Measurements from ENCODE around the gene KIAA0513.

The KIAA0513 gene

GRCh38 chr16:84986102-84986501 is 41.5 kb upstream of the KIAA0513 start:
- no peak for TF ChIP-seq FOXP2 (optimal IDR thresholded peaks at IDR 0.05; ENCODE audit: borderline replicate concordance, extremely low read depth, extremely low read length, insufficient read depth)
- no peak for TF ChIP-seq SIN3A (IDR thresholded peaks at IDR 0.05; ENCODE audit: borderline replicate concordance, insufficient read depth, low read length)
- TF ChIP-seq REST (IDR thresholded peaks at IDR 0.05; ENCODE audit: insufficient read depth in 1 of 2, low read depth in 2 of 2, low read length in 2 of 2) = no peak

- no peak for TF ChIP-seq REST (IDR thresholded peaks at IDR 0.05; ENCODE audit: insufficient read depth in 1 of 2, low read depth in 2 of 2, low read length in 2 of 2)
- no peak for TF ChIP-seq FOXP2 (optimal IDR thresholded peaks at IDR 0.05; ENCODE audit: borderline replicate concordance, extremely low read depth, extremely low read length, insufficient read depth)
- TF ChIP-seq TAF1 (IDR thresholded peaks at IDR 0.05; ENCODE audit: borderline replicate concordance, insufficient read depth, low read length) = no peak
Measured at GRCh38 chr16:84986879-84987278, 40.7 kb upstream of the KIAA0513 start.

GRCh38 chr16:84988328-84989080 is 39.1 kb upstream of the KIAA0513 start:
- TF ChIP-seq TAF1 (IDR thresholded peaks at IDR 0.05; ENCODE audit: borderline replicate concordance, insufficient read depth, low read length) (no peak), POLR2AphosphoS5 (IDR thresholded peaks at IDR 0.05; ENCODE audit: low read depth, low read length) (no peak), SIN3A (IDR thresholded peaks at IDR 0.05; ENCODE audit: borderline replicate concordance, insufficient read depth, low read length) (no peak), FOXP2 (optimal IDR thresholded peaks at IDR 0.05; ENCODE audit: borderline replicate concordance, extremely low read depth, extremely low read length, insufficient read depth) (no peak), REST (IDR thresholded peaks at IDR 0.05; ENCODE audit: insufficient read depth in 1 of 2, low read depth in 2 of 2, low read length in 2 of 2) (no peak)

- no peak for TF ChIP-seq FOXP2 (optimal IDR thresholded peaks at IDR 0.05; ENCODE audit: borderline replicate concordance, extremely low read depth, extremely low read length, insufficient read depth)
- TF ChIP-seq TAF1 (IDR thresholded peaks at IDR 0.05; ENCODE audit: borderline replicate concordance, insufficient read depth, low read length) = no peak
- no peak for TF ChIP-seq POLR2AphosphoS5 (IDR thresholded peaks at IDR 0.05; ENCODE audit: low read depth, low read length)
- no peak for TF ChIP-seq REST (IDR thresholded peaks at IDR 0.05; ENCODE audit: insufficient read depth in 1 of 2, low read depth in 2 of 2, low read length in 2 of 2)
- no peak for TF ChIP-seq SIN3A (IDR thresholded peaks at IDR 0.05; ENCODE audit: borderline replicate concordance, insufficient read depth, low read length)
Measured at GRCh38 chr16:84989749-84990620, 37.6 kb upstream of the KIAA0513 start.
